ENCODE results near the gene GJC2.
A peak's percentile ranks its signal among the peaks of the same experiment; 100 is the strongest.

GRCh38 chr1:228165372-228166169 lies 15.8 kb downstream of the GJC2 start, which contains the start of gene IBA57:
- TF ChIP-seq NRF1 (conservative IDR thresholded peaks at IDR 0.05; ENCODE audit: low read depth, low read length): peak; percentile 81
- peak; percentile 88 to 98 (median 92) for TF ChIP-seq CTCF (IDR thresholded peaks at IDR 0.05 in 2 of 3, conservative IDR thresholded peaks at IDR 0.05 in 1 of 3; ENCODE audit: control insufficient read depth in 2 of 3, extremely low read depth in 1 of 3, insufficient read depth in 1 of 3, low read depth in 3 of 3, low read length in 3 of 3)
- peak; percentile 96 to 98 for TF ChIP-seq BHLHE40 (IDR thresholded peaks at IDR 0.05; ENCODE audit: borderline replicate concordance in 1 of 2, low read depth in 2 of 2, low read length in 1 of 2)
